NCI-H1417 treated with DMSO at 0.1 percent for 48 hours (cell line): ENCODE data around the gene CARD11.
"Not testable (repeated sequence)": the region's sequence is repeated elsewhere in the genome, so short reads cannot be mapped to it uniquely, and the experiment has no call there.

ENCODE experiments used
- DNase-seq: peaks from one replicate; lab custom pipeline; 2025; lab: John Stamatoyannopoulos, UW

CARD11 gene

GRCh38 chr7:3064067-3064466, 20.4 kb upstream of the CARD11 start:
- DNase-seq: no peak

GRCh38 chr7:3063016-3063753, 19.5 kb upstream of the CARD11 start:
- no peak for DNase-seq

- no peak for DNase-seq
These were observed 13.4 kb upstream of the CARD11 start for GRCh38 chr7:3057066-3057420.

GRCh38 chr7:3056234-3057065, 12.8 kb upstream of the CARD11 start:
- no peak for DNase-seq

GRCh38 chr7:3055626-3056025, 12.0 kb upstream of the CARD11 start:
- DNase-seq: no peak

- no peak for DNase-seq
These were observed 692 bp downstream of the CARD11 start for GRCh38 chr7:3042861-3043489.

- no peak for DNase-seq
These were observed 1.5 kb downstream of the CARD11 start for GRCh38 chr7:3041986-3042675.

- no peak for DNase-seq
These were observed 3.9 kb downstream of the CARD11 start for GRCh38 chr7:3039787-3040186.

GRCh38 chr7:3038011-3038410, 5.7 kb downstream of the CARD11 start:
- DNase-seq: not testable (repeated sequence)

GRCh38 chr7:3037259-3037658, 6.4 kb downstream of the CARD11 start:
- no peak for DNase-seq

- DNase-seq: no peak
These were observed 9.0 kb downstream of the CARD11 start for GRCh38 chr7:3034591-3035150.

- DNase-seq: no peak
These were observed 10.1 kb downstream of the CARD11 start for GRCh38 chr7:3033581-3033980.

GRCh38 chr7:3033136-3033535, 10.5 kb downstream of the CARD11 start:
- no peak for DNase-seq

GRCh38 chr7:3032256-3032655, 11.4 kb downstream of the CARD11 start:
- no peak for DNase-seq

- DNase-seq: no peak
These were observed 14.5 kb downstream of the CARD11 start for GRCh38 chr7:3029138-3029537.

- DNase-seq: no peak
These were observed 14.9 kb downstream of the CARD11 start for GRCh38 chr7:3028758-3029093.

GRCh38 chr7:3028071-3028757, 15.5 kb downstream of the CARD11 start:
- no peak for DNase-seq

GRCh38 chr7:3027005-3027845, 16.4 kb downstream of the CARD11 start:
- DNase-seq: no peak

GRCh38 chr7:3025616-3026015, 18.1 kb downstream of the CARD11 start:
- DNase-seq: no peak

GRCh38 chr7:3021825-3022224, 21.8 kb downstream of the CARD11 start:
- no peak for DNase-seq

- not testable (repeated sequence) for DNase-seq
These were observed 22.4 kb downstream of the CARD11 start for GRCh38 chr7:3021224-3021623.
